GM18502 (cell line): ENCODE measurements around the gene ZNF761.

Experiments used
- ATAC-seq: cut with Tn5 transposase; IDR thresholded peaks from one replicate; pipeline ENCODE4 v1.9.1; 2021; ENCODE audit warnings: mild to moderate bottlenecking; ENCODE audit not compliant: unreplicated experiment, poor library complexity

ZNF761 gene

DNA sequence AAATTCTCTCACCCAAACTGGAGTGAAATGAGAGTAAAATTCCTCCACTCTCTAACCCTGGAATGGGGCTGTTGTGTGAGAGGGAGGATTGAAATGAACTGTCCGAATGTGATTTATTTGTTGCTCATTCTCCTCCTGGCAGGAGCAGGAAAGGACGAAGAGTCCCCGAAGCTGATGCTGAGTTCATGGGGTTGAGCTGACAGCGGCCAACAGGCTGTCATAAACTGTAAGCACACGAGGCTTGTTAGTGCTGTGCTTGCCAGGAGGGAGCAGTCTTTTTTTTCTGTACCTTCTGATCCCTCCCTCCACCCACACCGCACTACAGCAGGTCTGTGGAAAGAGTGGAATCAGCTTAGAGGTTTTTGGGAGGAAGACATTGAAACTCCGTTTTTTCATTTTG is 73.1 kb downstream of the ZNF761 start:
- no peak for ATAC-seq

DNA sequence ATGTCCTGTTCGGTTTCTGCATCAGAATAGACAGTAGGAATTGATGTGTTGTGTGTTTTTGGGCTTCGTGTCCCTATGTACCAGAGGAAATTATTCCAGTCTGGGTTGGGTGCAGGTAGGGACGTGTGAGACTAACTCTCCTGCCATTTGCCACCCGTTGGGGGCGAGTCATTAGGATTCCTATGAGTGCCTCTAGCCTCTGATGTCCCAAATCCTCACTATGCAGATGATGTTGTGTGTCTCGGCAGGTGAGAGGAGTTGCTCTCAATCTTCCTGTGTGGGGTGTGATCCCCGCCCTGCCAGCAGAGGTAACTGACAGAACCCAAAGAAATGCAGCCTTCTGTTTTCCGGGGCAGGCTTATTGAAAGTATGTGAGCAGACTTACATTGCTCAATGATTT is 74.9 kb downstream of the ZNF761 start:
- ATAC-seq: no peak
